Measurements from ENCODE around the gene FMN2. TPM values are rescaled to one million over a fixed set of nuclear protein-coding genes. Genes with fewer than 3 reads are reported as not detected.

The FMN2 gene
- total RNA-seq, 2 donors from 2014 or later = 26.9 to 27.2 TPM

DNA sequence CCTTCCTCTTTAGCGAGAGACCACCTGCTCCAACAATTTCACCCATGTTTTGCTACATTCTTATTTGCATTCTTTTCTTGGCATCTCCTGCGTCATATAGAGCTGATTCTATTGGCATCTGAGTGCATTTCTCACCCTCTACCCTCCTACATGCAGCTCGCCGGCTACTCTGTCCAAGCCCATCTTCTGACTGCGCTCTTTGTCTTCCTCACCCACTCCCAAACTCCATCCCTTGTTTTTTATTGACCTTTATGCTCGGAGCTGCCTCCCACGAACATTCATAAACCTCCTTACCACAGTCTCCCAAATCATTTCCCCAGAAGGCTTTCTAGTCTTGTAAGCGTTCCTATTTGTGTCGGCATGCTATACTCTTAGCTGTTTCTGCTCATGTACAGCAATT is 33.6 kb upstream of the FMN2 start:
- H3K4me1 Mint-ChIP-seq = peaks cover 10% of the 10 kb centered on the region
- no peaks in the 10 kb centered on the region for H3K27me3 Mint-ChIP-seq (ENCODE audit: insufficient read depth)
- no peak overlapping the region for H3K9ac ChIP-seq (ENCODE audit: extremely low read depth, low read length, poor library complexity, severe bottlenecking)
- H3K9me3 ChIP-seq (ENCODE audit: control insufficient read depth, low read length) = no peaks in the 10 kb centered on the region
- H3K36me3 Mint-ChIP-seq (ENCODE audit: low read depth) = no peaks in the 10 kb centered on the region
- WGBS, 2 experiments (ENCODE audit: insufficient coverage in 1 of 2, insufficient read length in 1 of 2) = 79 to 94% methylated on average over 6 to 9 of the region's 9 CpGs
- TF ChIP-seq, protein P1, sequence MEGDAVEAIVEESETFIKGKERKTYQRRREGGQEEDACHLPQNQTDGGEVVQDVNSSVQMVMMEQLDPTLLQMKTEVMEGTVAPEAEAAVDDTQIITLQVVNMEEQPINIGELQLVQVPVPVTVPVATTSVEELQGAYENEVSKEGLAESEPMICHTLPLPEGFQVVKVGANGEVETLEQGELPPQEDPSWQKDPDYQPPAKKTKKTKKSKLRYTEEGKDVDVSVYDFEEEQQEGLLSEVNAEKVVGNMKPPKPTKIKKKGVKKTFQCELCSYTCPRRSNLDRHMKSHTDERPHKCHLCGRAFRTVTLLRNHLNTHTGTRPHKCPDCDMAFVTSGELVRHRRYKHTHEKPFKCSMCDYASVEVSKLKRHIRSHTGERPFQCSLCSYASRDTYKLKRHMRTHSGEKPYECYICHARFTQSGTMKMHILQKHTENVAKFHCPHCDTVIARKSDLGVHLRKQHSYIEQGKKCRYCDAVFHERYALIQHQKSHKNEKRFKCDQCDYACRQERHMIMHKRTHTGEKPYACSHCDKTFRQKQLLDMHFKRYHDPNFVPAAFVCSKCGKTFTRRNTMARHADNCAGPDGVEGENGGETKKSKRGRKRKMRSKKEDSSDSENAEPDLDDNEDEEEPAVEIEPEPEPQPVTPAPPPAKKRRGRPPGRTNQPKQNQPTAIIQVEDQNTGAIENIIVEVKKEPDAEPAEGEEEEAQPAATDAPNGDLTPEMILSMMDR (conservative IDR thresholded peaks at IDR 0.05) = no peak
- H3K4me1 ChIP-seq (ENCODE audit: control insufficient read depth, insufficient read depth, low read length) = no peaks in the 10 kb centered on the region
- H3K36me3 ChIP-seq (ENCODE audit: control insufficient read depth, insufficient read depth, low read length) = no peaks in the 10 kb centered on the region
- H3K9me3 Mint-ChIP-seq = peaks cover 3% of the 10 kb centered on the region
- no peak overlapping the region for H3K27ac ChIP-seq (ENCODE audit: low read depth, low read length)
- no peaks in the 10 kb centered on the region for H3K27me3 ChIP-seq (ENCODE audit: control insufficient read depth, insufficient read depth, low read length, poor library complexity, severe bottlenecking)
- peak; percentile 24 for DNase-seq
- H3K4me3 ChIP-seq (ENCODE audit: low read length) = no peak overlapping the region
- H3K27ac Mint-ChIP-seq = no peak overlapping the region
- H3K4me3 Mint-ChIP-seq = no peak overlapping the region

DNA sequence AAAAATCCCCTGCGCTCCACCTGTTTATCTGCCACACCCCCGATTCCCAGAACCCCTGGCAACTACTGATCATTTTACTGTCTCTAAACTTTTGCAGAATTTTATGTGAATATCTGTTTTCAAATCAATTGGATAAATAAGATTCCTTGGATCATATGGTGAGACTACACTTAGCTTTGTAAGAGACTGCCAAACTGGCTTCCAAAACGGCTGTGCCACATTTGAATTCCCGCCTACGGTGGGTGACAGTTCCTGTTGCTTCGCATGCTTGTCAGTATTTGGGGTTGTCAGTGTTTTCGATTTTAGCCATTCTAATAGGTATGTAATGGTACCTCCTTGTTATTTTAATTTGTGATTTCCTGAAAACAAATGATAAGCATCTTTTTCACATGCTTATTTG is 22.7 kb upstream of the FMN2 start:
- Mint-ChIP-seq H3K27me3 (ENCODE audit: insufficient read depth) (no peaks in the 10 kb centered on the region), H3K36me3 (ENCODE audit: low read depth) (no peaks in the 10 kb centered on the region), H3K4me3 (no peak overlapping the region), H3K4me1 (peaks cover 27% of the 10 kb centered on the region), H3K27ac (no peak overlapping the region), H3K9me3 (peaks cover 2% of the 10 kb centered on the region)
- H3K4me1 ChIP-seq (ENCODE audit: control insufficient read depth, insufficient read depth, low read length) = peaks cover 7% of the 10 kb centered on the region
- TF ChIP-seq, protein P1 (conservative IDR thresholded peaks at IDR 0.05) = no peak
- H3K36me3 ChIP-seq (ENCODE audit: control insufficient read depth, insufficient read depth, low read length) = no peaks in the 10 kb centered on the region
- no peak overlapping the region for H3K9ac ChIP-seq (ENCODE audit: extremely low read depth, low read length, poor library complexity, severe bottlenecking)
- H3K4me3 ChIP-seq (ENCODE audit: low read length) = no peak overlapping the region
- WGBS, 2 experiments (ENCODE audit: insufficient coverage in 1 of 2, insufficient read length in 1 of 2) = 89% methylated on average over 7 of the region's 7 CpGs; no CpG with 5 or more reads in 1 of the 2 experiments
- no peaks in the 10 kb centered on the region for H3K9me3 ChIP-seq (ENCODE audit: control insufficient read depth, low read length)
- no peaks in the 10 kb centered on the region for H3K27me3 ChIP-seq (ENCODE audit: control insufficient read depth, insufficient read depth, low read length, poor library complexity, severe bottlenecking)
- H3K27ac ChIP-seq (ENCODE audit: low read depth, low read length) = no peak overlapping the region
- peak; percentile 10 for DNase-seq

DNA sequence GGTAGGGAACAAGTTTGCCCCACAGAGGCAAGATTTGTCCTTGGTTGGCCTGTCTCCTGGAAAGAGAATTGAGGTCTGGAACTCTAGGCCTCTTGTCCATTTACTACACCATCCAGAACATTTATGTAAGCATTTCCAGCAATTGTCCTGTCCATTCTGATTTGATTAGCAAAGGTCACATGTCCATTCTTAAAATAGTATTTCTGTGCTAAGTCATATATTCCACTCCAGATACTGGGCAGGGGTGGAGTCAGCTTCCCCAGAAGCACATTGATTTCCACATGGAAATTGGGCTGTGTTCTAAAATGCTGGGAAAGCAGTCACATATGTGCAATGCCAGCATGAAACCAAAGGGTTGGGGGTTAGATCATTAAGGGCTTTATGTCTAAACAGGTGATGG is 21.5 kb upstream of the FMN2 start:
- peaks cover 25% of the 10 kb centered on the region for H3K4me1 Mint-ChIP-seq
- no peak overlapping the region for H3K4me3 Mint-ChIP-seq
- no peaks in the 10 kb centered on the region for H3K9me3 ChIP-seq (ENCODE audit: control insufficient read depth, low read length)
- H3K9ac ChIP-seq (ENCODE audit: extremely low read depth, low read length, poor library complexity, severe bottlenecking) = no peak overlapping the region
- H3K27ac ChIP-seq (ENCODE audit: low read depth, low read length) = no peak overlapping the region
- H3K27me3 Mint-ChIP-seq (ENCODE audit: insufficient read depth) = no peaks in the 10 kb centered on the region
- TF ChIP-seq, protein P1 (conservative IDR thresholded peaks at IDR 0.05) = no peak
- H3K27me3 ChIP-seq (ENCODE audit: control insufficient read depth, insufficient read depth, low read length, poor library complexity, severe bottlenecking) = no peaks in the 10 kb centered on the region
- H3K4me1 ChIP-seq (ENCODE audit: control insufficient read depth, insufficient read depth, low read length) = peaks cover 4% of the 10 kb centered on the region
- H3K36me3 ChIP-seq (ENCODE audit: control insufficient read depth, insufficient read depth, low read length) = no peaks in the 10 kb centered on the region
- H3K27ac Mint-ChIP-seq = no peak overlapping the region
- H3K4me3 ChIP-seq (ENCODE audit: low read length) = no peak overlapping the region
- H3K36me3 Mint-ChIP-seq (ENCODE audit: low read depth) = no peaks in the 10 kb centered on the region
- DNase-seq = no peak
- H3K9me3 Mint-ChIP-seq = no peaks in the 10 kb centered on the region

Measured in endodermal cell (in vitro differentiated cells).